NT2/D1 (cell line): Measurements from ENCODE around the gene HAO1.

Experiments
- YY1 ChIP-seq: IDR thresholded peaks from 2 replicates; pipeline ENCODE4 v1.6.1; 2011; ENCODE audit not compliant: insufficient read length, insufficient read depth
- ZNF274 ChIP-seq: IDR thresholded peaks from 2 replicates; pipeline ENCODE4 v1.6.1; 2011; ENCODE audit warnings: mild to moderate bottlenecking, low read depth, low read length

DNA sequence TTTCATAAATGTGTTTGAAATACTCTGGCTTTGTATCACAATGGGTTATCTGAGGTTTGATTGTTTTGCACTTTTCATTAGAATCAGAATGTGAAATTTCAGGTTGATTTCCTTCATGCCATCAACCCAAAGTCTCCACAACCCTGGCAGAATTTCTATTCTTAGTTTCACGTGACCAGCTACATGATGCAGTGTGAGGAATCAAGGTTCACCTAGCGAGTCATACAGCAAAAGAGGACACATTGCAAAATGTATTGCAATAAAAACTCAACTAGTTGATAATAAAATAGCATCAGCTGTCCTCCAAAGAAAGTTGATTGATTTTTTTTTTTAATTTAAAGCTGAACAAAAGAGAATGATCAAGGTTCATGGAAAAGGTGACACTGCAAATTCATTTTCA, 2.2 kb downstream of the HAO1 start:
- TF ChIP-seq ZNF274: no peak
- no peak for TF ChIP-seq YY1
